Hematopoietic multipotent progenitor cell treated with erythropoietin and hydrocortisone succinate and interleukin-3 and kit ligand, for 15 days (in vitro differentiated cells): ENCODE results near the gene ATP6V0E1.

Experiments
- DNase-seq: peaks from one replicate; pipeline ENCODE4 v3.0.0-alpha.2; 2015; ENCODE audit warnings: low spot score

The ATP6V0E1 gene

GRCh38 chr5:172956936-172957335 is 26.6 kb upstream of the ATP6V0E1 start:
- no peak for DNase-seq

GRCh38 chr5:172957458-172957857 is 26.1 kb upstream of the ATP6V0E1 start:
- no peak for DNase-seq

GRCh38 chr5:172958331-172959046 is 25.1 kb upstream of the ATP6V0E1 start:
- peak; percentile 69 for DNase-seq

GRCh38 chr5:172959824-172960799 is 23.5 kb upstream of the ATP6V0E1 start:
- no peak for DNase-seq

GRCh38 chr5:172969921-172970320 is 13.7 kb upstream of the ATP6V0E1 start:
- DNase-seq: no peak

GRCh38 chr5:172971482-172971881 is 12.1 kb upstream of the ATP6V0E1 start:
- DNase-seq: no peak

- DNase-seq: no peak
Measured at GRCh38 chr5:172972552-172972951, 11.0 kb upstream of the ATP6V0E1 start.

- no peak for DNase-seq
Measured at GRCh38 chr5:172973127-172973916, 10.2 kb upstream of the ATP6V0E1 start.

GRCh38 chr5:172973931-172974330 is 9.6 kb upstream of the ATP6V0E1 start:
- no peak for DNase-seq

GRCh38 chr5:172975289-172975688 is 8.3 kb upstream of the ATP6V0E1 start:
- no peak for DNase-seq

- DNase-seq: no peak
Measured at GRCh38 chr5:172979778-172980177, 3.8 kb upstream of the ATP6V0E1 start.

- DNase-seq: no peak
Measured at GRCh38 chr5:172981931-172982330, 1.6 kb upstream of the ATP6V0E1 start.

- DNase-seq: peak; percentile 72
Measured at GRCh38 chr5:172984244-172984953, 828 bp downstream of the ATP6V0E1 start.

- DNase-seq: no peak
Measured at GRCh38 chr5:172985596-172985995, 2.0 kb downstream of the ATP6V0E1 start.

GRCh38 chr5:172988276-172988675 is 4.7 kb downstream of the ATP6V0E1 start:
- DNase-seq: no peak

GRCh38 chr5:172990776-172991175 is 7.2 kb downstream of the ATP6V0E1 start:
- DNase-seq: no peak

- DNase-seq: no peak
Measured at GRCh38 chr5:172994405-172994804, 10.8 kb downstream of the ATP6V0E1 start.

- no peak for DNase-seq
Measured at GRCh38 chr5:172999372-172999973, 15.9 kb downstream of the ATP6V0E1 start.

GRCh38 chr5:172999974-173000373 is 16.4 kb downstream of the ATP6V0E1 start:
- no peak for DNase-seq

- no peak for DNase-seq
Measured at GRCh38 chr5:173001229-173001841, 17.8 kb downstream of the ATP6V0E1 start.

GRCh38 chr5:173003360-173003759 is 19.8 kb downstream of the ATP6V0E1 start:
- no peak for DNase-seq
